ENCODE results near the gene CCDC137. TPM values are rescaled to one million over a fixed set of nuclear protein-coding genes. Genes with fewer than 3 reads are reported as not detected.
"Not testable (repeated sequence)": the region's sequence is repeated elsewhere in the genome, so short reads cannot be mapped to it uniquely, and the experiment has no call there.

CCDC137 gene
- total RNA-seq = 10 to 100 TPM; 35.8 to 44.2 TPM
- 25.5 TPM for polyA plus RNA-seq (2013, experiment 1 of 2)
- polyA plus RNA-seq (2013, experiment 2 of 2) = 22.0 TPM
- long read RNA-seq, experiment 1, transcript CCDC137-201 (6 exons, 2,468 nt) = major isoform, 5 of 15 reads
- long read RNA-seq, experiment 1, partial matches to known transcripts = 4 of 15 reads
- long read RNA-seq, experiment 1, other reads (novel, unspliced or antisense) = 6 of 15 reads
- long read RNA-seq, experiment 2, transcript CCDC137-201 (6 exons, 2,468 nt) = major isoform, 78 of 97 reads
- long read RNA-seq, experiment 2, partial matches to known transcripts = 5 of 97 reads
- long read RNA-seq, experiment 2, other reads (novel, unspliced or antisense) = 14 of 97 reads
- long read RNA-seq, experiment 3, transcript CCDC137-201 (6 exons, 2,468 nt) = major isoform, 114 of 155 reads
- long read RNA-seq, experiment 3, partial matches to known transcripts = 16 of 155 reads
- long read RNA-seq, experiment 3, other reads (novel, unspliced or antisense) = 23 of 155 reads
- long read RNA-seq, experiment 4, transcript CCDC137-201 (6 exons, 2,468 nt) = major isoform, 21 of 29 reads
- long read RNA-seq, experiment 4, partial matches to known transcripts = 1 of 29 reads
- long read RNA-seq, experiment 4, other reads (novel, unspliced or antisense) = 7 of 29 reads

- no peaks in the 10 kb centered on the region for H3K27me3 Mint-ChIP-seq (ENCODE audit: insufficient read depth)
- WGBS, 2 experiments (ENCODE audit: insufficient coverage in 1 of 2, insufficient read length in 1 of 2) = 1% methylated on average over 45 to 96 of the region's 96 CpGs
- Histone ChIP-seq H3K9me3 (ENCODE audit: control insufficient read depth, low read length) (no peaks in the 10 kb centered on the region), H3K4me3 (ENCODE audit: low read length) (peak within 1 kb of the TSS; percentile 96), H3K4me1 (ENCODE audit: control insufficient read depth, insufficient read depth, low read length) (peaks cover 15% of the 10 kb centered on the region), H3K9ac (ENCODE audit: extremely low read depth, low read length, poor library complexity, severe bottlenecking) (peak within 1 kb of the TSS; percentile 70), H3K27ac (ENCODE audit: low read depth, low read length) (peak within 1 kb of the TSS; percentile 63), H3K36me3 (ENCODE audit: control insufficient read depth, insufficient read depth, low read length) (peaks cover 43% of the 10 kb centered on the region), H3K27me3 (ENCODE audit: control insufficient read depth, insufficient read depth, low read length, poor library complexity, severe bottlenecking) (no peaks in the 10 kb centered on the region)
- peaks cover 46% of the 10 kb centered on the region for H3K36me3 Mint-ChIP-seq (ENCODE audit: low read depth)
- peak within 1 kb of the TSS; percentile 72 for H3K4me3 Mint-ChIP-seq
- TF ChIP-seq CTCF (conservative IDR thresholded peaks at IDR 0.05) = no peak
- H3K9me3 Mint-ChIP-seq = no peaks in the 10 kb centered on the region
- peak; percentile 100 for DNase-seq
- peaks cover 13% of the 10 kb centered on the region for H3K4me1 Mint-ChIP-seq
- peak within 1 kb of the TSS; percentile 93 for H3K27ac Mint-ChIP-seq
Observed at GRCh38 chr17:81666342-81667191, at the start of gene CCDC137, which contains the start of gene OXLD1. TSS of gene CCDC137 (plus strand) at chr17:81666737. CDS start at chr17:81666767, 30 bp downstream. TSS of gene OXLD1 (minus strand) at chr17:81666605. CDS start at chr17:81666577, 28 bp downstream.

GRCh38 chr17:81616877-81617276, 49.7 kb upstream of the CCDC137 start:
- peaks cover 16% of the 10 kb centered on the region for H3K9me3 ChIP-seq (ENCODE audit: control insufficient read depth, low read length)
- H3K4me3 ChIP-seq (ENCODE audit: low read length) = no peak overlapping the region
- H3K36me3 ChIP-seq (ENCODE audit: control insufficient read depth, insufficient read depth, low read length) = peaks cover 77% of the 10 kb centered on the region
- WGBS, 2 experiments (ENCODE audit: insufficient coverage in 1 of 2, insufficient read length in 1 of 2) = 42 to 58% methylated on average over 5 to 7 of the region's 7 CpGs
- no peaks in the 10 kb centered on the region for H3K27me3 ChIP-seq (ENCODE audit: control insufficient read depth, insufficient read depth, low read length, poor library complexity, severe bottlenecking)
- TF ChIP-seq CTCF (conservative IDR thresholded peaks at IDR 0.05) = no peak
- Mint-ChIP-seq H3K27me3 (ENCODE audit: insufficient read depth) (no peaks in the 10 kb centered on the region), H3K36me3 (ENCODE audit: low read depth) (peaks cover 88% of the 10 kb centered on the region), H3K4me1 (no peaks in the 10 kb centered on the region), H3K9me3 (peaks cover 20% of the 10 kb centered on the region), H3K27ac (no peak overlapping the region), H3K4me3 (no peak overlapping the region)
- DNase-seq = no peak
- no peaks in the 10 kb centered on the region for H3K4me1 ChIP-seq (ENCODE audit: control insufficient read depth, insufficient read depth, low read length)
- H3K27ac ChIP-seq (ENCODE audit: low read depth, low read length) = no peak overlapping the region
- no peak overlapping the region for H3K9ac ChIP-seq (ENCODE audit: extremely low read depth, low read length, poor library complexity, severe bottlenecking)

- H3K27me3 Mint-ChIP-seq (ENCODE audit: insufficient read depth); H3K4me3 ChIP-seq (ENCODE audit: low read length); H3K27ac ChIP-seq (ENCODE audit: low read depth, low read length); H3K27ac Mint-ChIP-seq; H3K9ac ChIP-seq (ENCODE audit: extremely low read depth, low read length, poor library complexity, severe bottlenecking); H3K4me3 Mint-ChIP-seq; DNase-seq; H3K4me1 Mint-ChIP-seq; H3K27me3 ChIP-seq (ENCODE audit: control insufficient read depth, insufficient read depth, low read length, poor library complexity, severe bottlenecking); H3K4me1 ChIP-seq (ENCODE audit: control insufficient read depth, insufficient read depth, low read length): not testable (repeated sequence)
- peaks cover 82% of the 10 kb centered on the region for H3K36me3 Mint-ChIP-seq (ENCODE audit: low read depth)
- Histone ChIP-seq H3K36me3 (ENCODE audit: control insufficient read depth, insufficient read depth, low read length) (peaks cover 76% of the 10 kb centered on the region), H3K9me3 (ENCODE audit: control insufficient read depth, low read length) (peaks cover 16% of the 10 kb centered on the region)
- no CpG with 5 or more reads among the region's 36 CpGs for WGBS, 2 experiments (ENCODE audit: insufficient coverage in 1 of 2, insufficient read length in 1 of 2)
- H3K9me3 Mint-ChIP-seq = peaks cover 20% of the 10 kb centered on the region
Observed at GRCh38 chr17:81618307-81618706, 48.2 kb upstream of the CCDC137 start.

Data from endodermal cell (in vitro differentiated cells).